Esophagus squamous epithelium (tissue), 5 donors: Measurements from ENCODE around the gene PCF11. TPM values are rescaled to one million over a fixed set of nuclear protein-coding genes. Genes with fewer than 3 reads are reported as not detected.

Experiments used
- DNase-seq: peaks from one replicate; lab custom pipeline; 2025; lab: John Stamatoyannopoulos, UW
- H3K27ac ChIP-seq, 4 donors: fragments of 200-600 bp; sonication (generic); one replicate each; pipeline ENCODE4 v1.5.1; 2016 to 2019; ENCODE audit warnings: mild to moderate bottlenecking in 1 of 4
- H3K27me3 ChIP-seq, 4 donors: fragments of 200-600 bp; sonication (generic); 1 replicate in 3 of 4; 2 replicates in 1 of 4; pipeline versions ENCODE4 v1.5.1 to v1.6.0; 2017 to 2021; ENCODE audit warnings: antibody characterized with exemption in 1 of 4
- H3K36me3 ChIP-seq, 3 donors: fragments of 200-600 bp; sonication (generic); one replicate each; pipeline ENCODE4 v1.5.1; 2016 to 2019
- H3K4me1 ChIP-seq, 3 donors: fragments of 200-600 bp; sonication (generic); one replicate each; pipeline ENCODE4 v1.5.1; 2017 to 2019
- H3K4me3 ChIP-seq, 4 donors: fragments of 200-600 bp; sonication (generic); 1 replicate in 3 of 4; 2 replicates in 1 of 4; pipeline ENCODE4 v1.5.1; 2016 to 2019; ENCODE audit warnings: mild to moderate bottlenecking in 2 of 4, moderate library complexity in 1 of 4
- H3K9me3 ChIP-seq, 3 donors: fragments of 200-600 bp; sonication (generic); one replicate each; pipeline ENCODE4 v1.5.1; 2016 to 2019
- CTCF ChIP-seq, 6 experiments: fragments of 450-650 bp in 4 of 6; fragments of 200-600 bp in 2 of 6; sonication (generic) in 2 of 6; IDR thresholded peaks; one replicate each; pipeline ENCODE4 v1.5.1; 2016 to 2019; ENCODE audit warnings: antibody characterized with exemption in 6 of 6, mild to moderate bottlenecking in 4 of 6, moderate library complexity in 4 of 6
- POLR2A ChIP-seq, 4 donors: fragments of 450-650 bp; IDR thresholded peaks; one replicate each; pipeline ENCODE4 v1.6.1; 2017; ENCODE audit warnings: antibody characterized with exemption in 4 of 4, mild to moderate bottlenecking in 4 of 4, moderate library complexity in 3 of 4
- WGBS, 2 donors: methylation state at CpG; one replicate each; pipeline ENCODE4 v1.1.5; 2018; 5-methylcytosine and 5-hydroxymethylcytosine counted together
- intact Hi-C: fragments of 100-400 bp; cut with DNase I; formaldehyde crosslinking; loops from one replicate; pipeline ENCODE4 v1.15.0; 2022
- total RNA-seq, 4 donors: library from RNA; depleted of rRNA; stranded (reverse); fragments of >200 nt; gene quantifications; one replicate each; pipeline ENCODE4 v1.1.0, GENCODE V29; 2016
- donor health status: DM: yes; HTN: yes; CAD: no.

Gene PCF11
- total RNA-seq, 4 donors from 2014 or later, result 33.6 to 64.1 (median 44.3) TPM

GRCh38 chr11:83174008-83174407 lies 17.1 kb downstream of the PCF11 start:
- intact Hi-C loops, result no loop called here
- H3K27ac ChIP-seq, result no peak overlapping the region
- H3K9me3 ChIP-seq, result no peaks in the 10 kb centered on the region
- H3K4me3 ChIP-seq, result no peak overlapping the region
- H3K36me3 ChIP-seq, result peaks cover 7 to 97% (median 15%) of the 10 kb centered on the region in 3 donors
- no peak for TF ChIP-seq POLR2A (IDR thresholded peaks at IDR 0.05)
- TF ChIP-seq CTCF (IDR thresholded peaks at IDR 0.05), result no peak
- peaks cover 14 to 72% (median 54%) of the 10 kb centered on the region in 3 donors for H3K4me1 ChIP-seq
- DNase-seq, result no peak
- H3K27me3 ChIP-seq, result no peaks in the 10 kb centered on the region

DNA sequence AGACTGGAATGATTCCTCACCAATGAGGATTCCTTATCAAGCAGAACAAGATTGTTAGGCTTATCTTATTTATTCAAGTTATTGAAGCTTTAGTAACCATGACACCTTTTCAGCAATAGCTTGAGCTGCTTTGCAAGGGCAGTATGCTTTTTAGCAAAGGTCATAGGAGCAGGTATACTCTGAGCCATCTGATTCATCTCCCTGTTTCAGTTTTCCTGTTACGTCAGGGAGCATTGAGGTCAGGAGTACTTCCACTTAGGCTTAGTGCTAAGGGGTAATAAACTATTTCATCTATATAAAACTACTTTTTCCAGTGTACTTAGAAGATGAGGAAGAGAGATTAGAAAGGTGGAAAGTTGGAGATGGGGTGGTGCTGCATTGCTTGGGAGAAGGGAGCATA lies 18.9 kb downstream of the PCF11 start:
- Histone ChIP-seq H3K4me1 (peaks cover 14 to 54% (median 38%) of the 10 kb centered on the region in 3 donors), H3K4me3 (no peak overlapping the region), H3K9me3 (no peaks in the 10 kb centered on the region), H3K27me3 (no peaks in the 10 kb centered on the region), H3K36me3 (peaks cover 4 to 97% (median 28%) of the 10 kb centered on the region in 3 donors), H3K27ac (no peak overlapping the region)
- no peak for DNase-seq
- intact Hi-C loops, result no loop called here
- TF ChIP-seq POLR2A (IDR thresholded peaks at IDR 0.05), result no peak
- TF ChIP-seq CTCF (IDR thresholded peaks at IDR 0.05), result no peak
- WGBS, 2 donors, result 75 to 82% methylated on average over 1 of the region's 1 CpG

DNA sequence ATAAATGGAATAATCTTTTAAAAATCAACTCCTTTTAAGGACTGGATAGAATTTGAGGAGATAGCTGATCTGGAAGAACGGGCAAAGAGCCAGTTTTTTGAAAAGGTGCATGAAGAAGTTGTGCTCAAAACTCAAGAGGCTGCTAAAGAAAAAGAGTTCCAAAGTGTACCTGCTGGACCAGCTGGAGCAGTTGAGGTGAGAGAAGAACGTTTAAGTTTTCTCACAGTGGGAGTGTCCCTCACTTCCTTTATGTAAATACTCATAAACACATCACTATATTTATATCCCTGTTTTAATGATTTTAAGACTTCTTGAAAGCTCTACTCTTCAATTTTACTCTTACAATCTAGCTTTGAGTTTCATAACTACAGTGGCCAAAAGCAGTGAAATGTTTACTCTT lies 24.9 kb downstream of the PCF11 start:
- Histone ChIP-seq H3K36me3 (peaks cover 0 to 100% (median 42%) of the 10 kb centered on the region in 3 donors), H3K27me3 (no peaks in the 10 kb centered on the region), H3K4me3 (no peak overlapping the region), H3K27ac (no peak overlapping the region), H3K4me1 (peaks cover 0 to 9% (median 0%) of the 10 kb centered on the region in 3 donors), H3K9me3 (no peaks in the 10 kb centered on the region)
- intact Hi-C loops, result no loop called here
- TF ChIP-seq CTCF (IDR thresholded peaks at IDR 0.05), result no peak
- TF ChIP-seq POLR2A (IDR thresholded peaks at IDR 0.05), result no peak
- 39 to 48% methylated on average over 2 of the region's 2 CpGs for WGBS, 2 donors
- no peak for DNase-seq

GRCh38 chr11:83185767-83186166 lies 28.8 kb downstream of the PCF11 start:
- Histone ChIP-seq H3K36me3 (peaks cover 0 to 96% (median 30%) of the 10 kb centered on the region in 3 donors), H3K4me3 (no peak overlapping the region), H3K27ac (no peak overlapping the region), H3K4me1 (peaks cover 0 to 9% (median 0%) of the 10 kb centered on the region in 3 donors), H3K27me3 (no peaks in the 10 kb centered on the region), H3K9me3 (no peaks in the 10 kb centered on the region)
- WGBS, 2 donors, result 84 to 95% methylated on average over 1 of the region's 1 CpG
- TF ChIP-seq CTCF (IDR thresholded peaks at IDR 0.05), result no peak
- TF ChIP-seq POLR2A (IDR thresholded peaks at IDR 0.05), result no peak
- no peak for DNase-seq
- intact Hi-C loops, result no loop called here

- H3K4me1 ChIP-seq, result peaks cover 0 to 13% (median 7%) of the 10 kb centered on the region in 3 donors
- no peak overlapping the region for H3K4me3 ChIP-seq
- WGBS, 2 donors, result 83 to 93% methylated on average over 4 of the region's 4 CpGs
- H3K27me3 ChIP-seq, result no peaks in the 10 kb centered on the region
- TF ChIP-seq CTCF (IDR thresholded peaks at IDR 0.05) (no peak), POLR2A (IDR thresholded peaks at IDR 0.05) (no peak)
- no peak overlapping the region for H3K27ac ChIP-seq
- H3K36me3 ChIP-seq, result peaks cover 0 to 96% (median 22%) of the 10 kb centered on the region in 3 donors
- intact Hi-C loops, result no loop called here
- no peaks in the 10 kb centered on the region for H3K9me3 ChIP-seq
- DNase-seq, result no peak
Measured at GRCh38 chr11:83187465-83187864, 30.5 kb downstream of the PCF11 start.
